ENCODE results near the gene CPVL.
A peak's percentile ranks its signal among the peaks of the same experiment; 100 is the strongest.
"Not testable (repeated sequence)": the region's sequence is repeated elsewhere in the genome, so short reads cannot be mapped to it uniquely, and the experiment has no call there.

CPVL gene

DNA sequence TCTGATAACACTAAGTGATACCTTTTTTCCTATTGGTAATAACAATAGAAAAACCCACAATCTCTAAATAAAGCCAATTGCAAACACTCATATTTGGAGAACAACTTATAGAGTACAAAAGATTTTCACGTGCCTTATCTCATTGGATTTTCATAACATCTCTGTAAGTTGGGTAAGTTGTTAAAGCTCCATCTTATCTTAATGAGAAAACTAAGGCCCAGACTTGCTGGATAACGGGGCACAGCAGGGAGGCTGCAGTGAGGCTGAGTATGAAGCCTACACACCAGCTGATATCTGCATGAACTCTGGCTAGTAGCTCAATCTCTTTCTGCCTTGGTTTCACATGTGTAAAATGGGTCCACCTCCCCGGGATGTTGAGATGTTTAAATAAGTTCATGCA is 26.8 kb downstream of the CPVL start:
- no peak for DNase-seq (ENCODE audit: low spot score)

DNA sequence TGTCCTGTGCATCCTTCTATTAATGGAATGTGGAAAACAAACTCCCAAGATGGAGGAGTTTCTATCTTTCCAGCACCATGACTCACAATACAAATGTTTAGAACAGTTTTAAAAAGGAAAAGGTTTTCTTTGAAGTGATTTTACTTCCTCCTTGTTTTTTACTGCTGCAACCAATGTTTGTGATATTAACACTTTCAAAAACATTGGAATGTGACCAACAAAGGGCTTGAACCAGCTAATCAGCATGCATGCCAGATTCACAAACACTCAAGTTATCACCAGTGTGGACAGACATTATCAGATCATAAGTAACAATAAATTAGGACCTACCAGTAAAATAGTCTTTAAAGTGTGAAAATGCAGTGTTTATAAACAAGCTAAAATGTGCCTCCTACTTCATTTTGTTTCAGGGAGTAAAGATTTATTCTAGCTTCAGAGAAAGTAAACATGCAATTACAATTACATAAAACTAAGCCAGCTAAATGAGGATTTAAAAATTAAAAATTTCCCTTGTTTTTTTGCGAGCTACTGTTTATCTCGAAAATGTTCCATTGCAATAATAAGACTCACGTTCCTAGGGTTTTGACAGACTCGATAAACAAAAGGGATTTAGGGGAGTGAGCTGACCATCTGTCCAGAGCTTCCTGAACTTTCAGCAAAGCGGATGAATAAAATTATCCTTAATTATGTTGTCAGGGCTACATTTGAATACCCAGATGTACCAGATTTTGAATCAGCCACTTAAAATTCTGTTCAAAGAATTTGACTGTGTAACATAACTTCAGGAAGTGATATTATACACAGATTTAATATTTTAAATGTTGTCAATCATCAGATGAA is 29.8 kb downstream of the CPVL start:
- DNase-seq (ENCODE audit: low spot score), result no peak

DNA sequence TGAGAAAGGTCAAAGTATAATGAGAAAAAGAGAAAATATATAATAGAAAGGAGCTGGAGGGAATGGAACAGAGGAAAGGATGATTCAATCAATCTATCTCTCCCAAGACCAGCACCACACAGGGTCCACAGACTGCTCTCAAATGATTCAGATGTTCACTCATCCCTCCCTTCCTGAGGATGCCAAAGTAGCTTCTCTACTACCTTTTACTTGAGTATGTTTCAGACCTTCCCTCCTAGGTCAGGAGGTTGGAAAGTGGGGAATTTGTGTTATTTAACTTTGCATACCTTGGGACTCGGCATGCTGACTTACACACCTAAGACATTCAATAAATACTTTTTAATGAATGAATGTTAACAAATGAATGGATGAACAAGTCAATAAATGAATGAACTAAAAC is 30.6 kb downstream of the CPVL start:
- DNase-seq (ENCODE audit: low spot score), result no peak

DNA sequence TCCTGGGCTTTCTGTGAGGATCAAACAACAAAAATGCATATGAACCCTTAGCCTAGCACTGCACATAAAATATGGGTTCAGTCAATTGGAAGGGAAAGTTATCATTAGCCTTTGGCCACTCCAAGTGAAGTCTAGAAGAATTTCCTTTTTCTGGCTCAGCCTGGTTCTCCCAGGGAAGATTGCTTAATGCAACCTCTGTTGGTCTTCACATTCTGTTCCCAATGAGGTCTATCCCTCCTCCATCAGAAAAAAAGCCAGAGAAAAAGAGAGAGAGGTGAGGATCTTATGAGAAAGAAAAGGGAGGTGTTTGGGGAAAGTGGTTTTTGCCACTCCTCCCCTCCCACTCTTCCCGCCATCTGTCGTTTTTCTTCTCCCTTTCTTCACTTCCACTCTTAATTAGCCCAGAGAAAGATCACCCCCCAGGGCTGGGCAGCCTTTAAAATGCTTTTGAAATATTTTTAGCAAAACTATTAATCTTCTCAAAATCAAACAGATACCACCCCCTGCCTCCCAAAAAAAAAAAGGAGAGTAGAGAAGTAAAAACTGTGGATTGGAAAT is 31.1 kb downstream of the CPVL start:
- DNase-seq (ENCODE audit: low spot score), result no peak

DNA sequence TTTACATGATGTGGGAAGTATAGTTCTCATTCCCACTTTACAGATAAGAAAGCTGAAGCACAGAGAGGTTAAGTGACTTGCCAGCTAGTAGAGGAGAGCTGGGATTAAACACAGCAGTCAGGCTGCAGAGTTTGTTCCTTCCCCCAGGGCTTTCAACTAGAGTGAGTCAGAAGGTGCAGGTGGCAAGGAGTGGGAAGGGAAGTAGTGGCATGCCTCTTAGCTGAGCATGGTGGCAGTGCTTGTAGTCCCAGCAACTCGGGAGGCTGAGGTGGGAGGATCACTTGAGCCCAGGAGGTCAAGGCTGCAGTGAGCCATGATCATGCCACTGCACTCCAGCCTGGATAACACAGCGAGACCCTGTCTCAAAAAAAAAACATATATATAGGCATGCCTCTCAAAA is 32.1 kb downstream of the CPVL start:
- DNase-seq (ENCODE audit: low spot score), result not testable (repeated sequence)

DNA sequence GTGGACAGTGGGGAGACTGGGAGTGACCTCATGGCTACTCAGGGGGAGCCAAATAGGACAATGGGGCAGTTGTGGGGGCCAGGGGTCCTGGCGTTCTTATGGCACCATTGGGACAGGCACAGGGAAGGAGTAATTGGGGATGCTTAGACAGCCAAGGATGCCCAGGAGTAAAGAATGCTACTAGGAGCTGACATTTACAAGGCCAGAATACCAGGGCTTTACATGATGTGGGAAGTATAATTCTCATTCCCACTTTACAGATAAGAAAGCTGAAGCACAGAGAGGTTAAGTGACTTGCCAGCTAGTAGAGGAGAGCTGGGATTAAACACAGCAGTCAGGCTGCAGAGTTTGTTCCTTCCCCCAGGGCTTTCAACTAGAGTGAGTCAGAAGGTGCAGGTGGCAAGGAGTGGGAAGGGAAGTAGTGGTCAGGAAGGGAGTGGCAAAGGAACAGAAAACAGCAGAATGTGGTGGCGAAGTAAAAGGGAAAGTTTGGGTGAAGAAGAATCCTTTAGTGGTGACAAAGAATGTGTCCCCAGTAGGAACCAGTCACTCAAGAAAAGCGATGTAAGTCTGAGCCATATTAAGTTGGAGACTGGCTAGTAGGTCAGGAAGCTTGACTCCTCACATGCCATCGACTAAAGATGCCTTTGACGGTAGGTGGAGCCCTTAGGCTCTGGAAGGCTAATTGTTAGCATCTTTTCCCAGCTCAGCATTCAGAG is 32.8 kb downstream of the CPVL start:
- DNase-seq (ENCODE audit: low spot score), result no peak

DNA sequence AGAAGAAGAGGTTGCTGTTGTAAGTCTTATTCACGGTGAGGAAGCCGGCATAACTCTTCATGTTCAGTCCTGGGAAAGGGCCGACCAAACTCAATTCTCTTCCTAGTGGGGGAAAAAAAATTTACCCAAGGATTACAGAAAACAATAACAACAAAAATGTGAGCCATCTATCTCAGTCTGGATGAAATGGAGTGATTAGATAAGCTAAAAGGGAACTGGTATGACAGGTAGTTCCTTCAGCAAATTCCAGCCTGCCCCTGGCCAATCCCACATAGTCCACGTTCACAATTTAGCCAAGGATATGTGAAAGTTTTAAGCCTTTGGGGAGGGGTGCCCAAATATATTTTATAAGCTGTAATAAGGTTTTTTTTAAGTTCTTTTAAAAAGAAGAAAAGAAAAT is 33.6 kb downstream of the CPVL start:
- no peak for DNase-seq (ENCODE audit: low spot score)

DNA sequence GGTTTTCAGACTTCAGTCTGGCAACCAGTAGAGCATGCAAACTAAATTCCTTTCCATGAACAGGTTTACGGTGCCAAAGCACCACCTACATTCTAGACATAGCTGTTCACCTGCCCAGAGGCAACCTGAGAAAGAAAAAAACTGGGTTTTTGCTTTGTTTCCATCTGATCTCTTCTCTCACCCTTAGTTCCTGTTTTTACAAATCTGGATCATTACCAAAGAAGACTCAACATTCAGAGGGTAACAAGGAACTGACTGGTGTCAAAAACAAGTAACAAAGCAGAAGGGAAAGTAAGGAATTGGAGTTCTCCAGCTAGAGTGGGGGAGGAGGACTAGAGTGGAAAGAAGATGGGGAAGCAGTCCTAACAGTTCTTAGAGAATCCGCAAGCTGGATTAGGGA is 36.4 kb downstream of the CPVL start:
- no peak for DNase-seq (ENCODE audit: low spot score)

DNA sequence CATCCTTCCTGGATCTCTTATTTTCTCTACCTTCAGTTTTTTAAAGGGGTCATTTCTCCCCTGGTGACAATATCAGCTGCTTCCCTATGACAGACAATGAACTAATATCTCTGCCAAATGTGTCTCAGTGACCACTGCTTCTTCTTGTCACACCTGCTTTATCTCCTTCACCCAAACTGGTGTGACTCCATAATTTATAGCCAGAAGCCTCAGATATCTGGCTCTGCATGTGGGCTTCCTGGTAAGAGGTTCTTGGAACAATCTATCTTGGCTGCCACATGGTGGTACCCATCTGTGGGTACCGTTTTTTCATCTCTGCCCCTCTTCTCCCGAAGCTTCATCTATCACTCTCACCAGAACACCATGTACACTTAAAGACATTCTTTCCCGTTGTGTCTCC is 37.0 kb downstream of the CPVL start:
- no peak for DNase-seq (ENCODE audit: low spot score)

DNA sequence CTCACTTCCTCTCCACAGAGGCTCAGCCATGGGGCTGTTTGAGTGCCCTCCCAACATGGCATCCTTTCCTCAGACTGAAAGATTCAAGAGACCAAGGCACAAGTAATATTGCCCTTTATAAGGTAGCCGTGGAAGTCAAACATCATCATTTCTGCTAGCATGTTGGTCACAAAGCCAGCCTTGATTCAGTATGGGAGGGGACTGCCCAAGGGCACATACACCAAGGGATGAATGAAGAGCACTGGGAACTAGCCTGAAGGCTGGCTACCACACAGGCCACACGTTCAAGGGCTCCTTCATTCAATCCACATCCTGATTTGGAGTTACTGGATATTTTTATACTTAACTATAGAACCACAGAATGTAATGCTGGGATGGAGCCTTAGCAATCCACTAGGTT is 39.3 kb downstream of the CPVL start:
- no peak for DNase-seq (ENCODE audit: low spot score)

DNA sequence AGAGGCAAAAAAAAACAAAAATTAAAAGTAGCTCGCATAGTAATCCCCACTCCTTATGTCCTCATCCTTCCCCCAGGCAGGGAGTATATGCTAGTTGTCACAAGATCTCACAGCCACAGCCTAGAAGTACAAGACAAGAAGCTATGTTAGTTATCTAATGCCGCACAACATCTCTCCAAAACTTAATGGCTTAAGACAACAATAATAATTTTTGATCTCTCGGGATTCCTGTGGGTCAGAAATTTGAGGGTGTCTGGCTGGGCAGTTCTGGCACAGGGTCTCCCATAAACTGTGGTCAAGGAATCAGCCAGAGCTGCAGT is 39.7 kb downstream of the CPVL start:
- DNase-seq (ENCODE audit: low spot score), result no peak

DNA sequence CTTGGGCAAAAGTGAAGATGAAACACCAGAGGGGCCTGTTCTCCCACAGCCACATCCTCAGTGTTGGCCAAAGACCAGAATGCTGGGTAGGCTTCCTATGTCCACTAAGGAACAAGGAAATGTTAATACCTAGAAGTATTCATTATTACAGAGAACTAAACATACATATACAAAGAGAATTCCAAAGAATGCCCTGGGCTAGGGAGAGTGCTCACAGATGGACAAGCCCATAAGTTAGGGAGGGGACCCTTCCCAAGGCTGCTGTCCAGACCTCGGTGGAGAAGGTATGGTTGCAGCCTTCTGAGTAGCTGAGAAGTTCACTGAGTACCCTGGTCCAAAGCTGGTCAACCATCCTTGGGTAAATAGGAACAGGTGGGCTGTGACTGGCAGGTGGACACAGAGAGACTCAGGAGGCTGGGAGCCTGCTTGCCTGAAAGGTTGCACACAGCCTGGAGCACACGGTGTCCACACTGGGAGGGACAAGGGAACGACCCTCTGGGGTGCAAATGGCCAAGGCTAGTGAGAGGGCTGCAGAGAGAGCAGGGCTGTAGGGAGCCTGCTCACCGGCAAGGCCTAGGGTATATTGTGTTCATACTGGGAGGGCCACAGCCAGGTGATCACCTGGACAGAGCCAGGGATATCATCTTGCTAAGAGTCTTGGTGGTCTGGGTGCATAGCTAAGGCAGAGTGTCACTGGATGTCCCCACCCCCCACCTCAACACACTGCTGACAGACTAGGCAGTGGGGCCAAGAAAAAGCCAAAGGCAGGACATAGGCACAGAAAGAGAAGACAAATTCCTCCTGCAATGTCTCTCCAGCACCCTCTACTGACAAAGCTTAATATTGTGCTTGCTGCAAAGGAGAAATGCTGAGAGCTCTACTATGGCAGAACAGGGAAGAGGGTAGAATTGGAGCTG is 40.3 kb downstream of the CPVL start:
- peak; percentile 44 for DNase-seq (ENCODE audit: low spot score)

DNA sequence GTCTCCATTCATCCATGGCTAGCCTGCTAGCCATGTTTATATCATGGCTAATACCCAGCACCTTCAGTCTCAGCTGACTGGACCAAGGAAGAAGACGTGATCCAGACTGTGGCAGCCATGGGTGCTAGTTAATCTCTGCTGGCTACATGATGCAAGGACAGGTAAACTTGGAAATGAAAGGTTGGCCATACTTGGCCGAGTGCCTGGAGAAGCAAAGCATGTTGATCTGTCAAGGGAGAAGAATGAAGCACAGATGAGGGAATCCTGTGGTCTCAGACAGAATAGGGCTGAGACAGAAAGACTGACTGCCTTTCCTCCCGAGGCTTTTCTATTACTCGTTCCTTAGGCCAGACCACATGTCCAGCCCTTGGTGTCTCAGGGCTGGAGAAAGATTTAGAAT is 41.1 kb downstream of the CPVL start:
- no peak for DNase-seq (ENCODE audit: low spot score)

DNA sequence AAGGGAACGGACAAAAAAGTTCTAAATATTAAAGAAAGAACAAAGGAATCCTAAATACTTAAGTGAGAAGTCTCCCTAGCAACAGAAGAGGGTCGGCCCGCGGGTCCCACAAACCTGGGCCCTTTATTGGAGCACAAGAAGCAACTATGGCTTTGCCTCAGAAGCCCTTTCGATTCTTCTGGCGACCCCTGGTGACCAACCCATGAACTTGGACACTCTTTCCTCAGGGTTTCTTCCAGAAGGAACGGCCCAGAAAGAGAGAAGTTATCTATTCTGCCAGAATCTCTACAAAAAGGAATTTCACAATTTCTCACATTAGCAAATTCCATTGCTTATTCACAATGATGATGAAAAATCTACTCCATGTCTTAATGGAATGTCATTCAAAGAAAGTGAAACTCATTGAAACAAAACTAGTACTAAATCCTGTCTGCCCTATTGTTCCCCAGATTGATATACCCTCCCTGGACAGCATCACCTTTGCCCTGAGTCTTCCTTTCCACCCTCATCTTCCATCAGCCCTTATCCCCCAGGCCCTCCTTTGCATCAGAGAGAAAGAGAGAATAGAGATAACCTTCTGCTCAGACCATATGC is 43.7 kb downstream of the CPVL start:
- DNase-seq (ENCODE audit: low spot score), result peak; percentile 41

DNA sequence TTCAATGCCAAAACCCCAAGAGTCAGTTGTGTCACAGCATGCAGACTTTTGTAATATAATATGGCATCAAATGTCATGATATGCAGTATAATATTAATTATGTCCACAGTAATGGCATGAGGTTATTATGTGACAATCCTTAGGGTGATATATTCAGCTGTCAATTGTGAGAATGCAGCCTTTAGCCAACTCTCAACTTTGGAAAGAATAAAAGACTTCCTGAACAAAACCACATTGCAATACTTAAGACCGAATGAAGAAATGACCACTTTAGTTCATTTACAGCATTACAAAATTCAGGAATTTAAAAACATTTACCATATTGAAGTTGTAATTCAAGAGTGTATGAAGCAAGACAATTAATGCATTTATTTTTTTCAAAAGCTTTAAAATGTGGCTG is 45.4 kb downstream of the CPVL start:
- DNase-seq (ENCODE audit: low spot score), result no peak

DNA sequence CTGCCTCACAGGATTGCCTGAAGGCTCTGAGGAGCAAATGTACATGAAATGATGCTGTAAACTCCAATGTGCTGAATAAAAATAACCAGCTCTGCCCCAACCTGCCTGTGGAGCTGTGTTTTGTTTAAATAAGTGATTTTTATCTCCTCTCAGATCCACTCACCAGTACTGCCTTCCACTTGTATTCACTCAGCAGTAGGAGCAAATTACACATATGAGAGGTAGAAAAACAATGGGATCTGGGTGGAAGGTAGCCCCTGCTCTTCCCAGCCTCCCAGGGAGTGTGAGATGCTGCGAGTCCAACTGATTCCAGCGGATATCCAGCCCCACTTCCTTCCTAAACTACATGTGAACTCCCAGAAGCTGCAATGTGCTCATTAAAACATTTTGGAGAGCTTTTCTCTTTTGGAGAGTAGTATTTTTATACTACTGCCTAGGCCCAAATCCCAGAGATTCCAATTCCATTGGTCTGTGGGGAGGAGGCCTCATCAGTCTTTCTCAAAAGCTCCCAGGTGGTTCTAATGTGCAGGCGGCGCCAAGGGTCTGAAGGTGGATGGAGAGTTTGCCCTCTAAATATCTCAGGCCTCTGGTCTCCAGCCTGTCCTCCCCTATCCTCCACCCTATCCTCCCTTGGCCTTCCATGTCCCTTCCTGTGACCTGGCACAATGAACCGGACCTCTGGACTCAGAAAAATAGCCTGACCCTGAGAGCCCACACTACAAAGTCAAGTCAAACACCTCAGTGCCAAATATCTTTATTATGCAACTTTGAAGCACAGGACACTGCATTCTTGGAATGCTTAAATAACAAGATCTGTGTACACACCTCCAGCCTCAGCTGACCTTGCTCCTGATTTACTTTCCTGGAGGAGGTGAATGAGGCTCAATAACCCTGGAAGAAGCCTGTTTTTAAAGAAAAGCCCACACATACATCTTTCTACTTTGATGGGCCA is 46.2 kb downstream of the CPVL start:
- DNase-seq (ENCODE audit: low spot score), result no peak

DNA sequence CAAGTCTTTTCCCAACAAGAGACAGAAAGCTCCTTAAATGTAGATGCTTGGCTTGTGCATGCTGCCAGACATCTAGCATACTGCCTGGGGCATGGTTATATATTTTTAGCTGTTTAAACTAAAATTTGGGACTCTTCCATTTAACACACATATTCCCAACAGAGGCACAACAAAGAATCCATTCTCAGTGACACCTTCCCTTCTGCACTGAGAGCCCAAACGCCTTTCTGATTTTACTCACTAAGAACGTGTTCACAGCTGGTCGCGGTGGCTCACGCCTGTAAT is 49.9 kb downstream of the CPVL start:
- no peak for DNase-seq (ENCODE audit: low spot score)

DNA sequence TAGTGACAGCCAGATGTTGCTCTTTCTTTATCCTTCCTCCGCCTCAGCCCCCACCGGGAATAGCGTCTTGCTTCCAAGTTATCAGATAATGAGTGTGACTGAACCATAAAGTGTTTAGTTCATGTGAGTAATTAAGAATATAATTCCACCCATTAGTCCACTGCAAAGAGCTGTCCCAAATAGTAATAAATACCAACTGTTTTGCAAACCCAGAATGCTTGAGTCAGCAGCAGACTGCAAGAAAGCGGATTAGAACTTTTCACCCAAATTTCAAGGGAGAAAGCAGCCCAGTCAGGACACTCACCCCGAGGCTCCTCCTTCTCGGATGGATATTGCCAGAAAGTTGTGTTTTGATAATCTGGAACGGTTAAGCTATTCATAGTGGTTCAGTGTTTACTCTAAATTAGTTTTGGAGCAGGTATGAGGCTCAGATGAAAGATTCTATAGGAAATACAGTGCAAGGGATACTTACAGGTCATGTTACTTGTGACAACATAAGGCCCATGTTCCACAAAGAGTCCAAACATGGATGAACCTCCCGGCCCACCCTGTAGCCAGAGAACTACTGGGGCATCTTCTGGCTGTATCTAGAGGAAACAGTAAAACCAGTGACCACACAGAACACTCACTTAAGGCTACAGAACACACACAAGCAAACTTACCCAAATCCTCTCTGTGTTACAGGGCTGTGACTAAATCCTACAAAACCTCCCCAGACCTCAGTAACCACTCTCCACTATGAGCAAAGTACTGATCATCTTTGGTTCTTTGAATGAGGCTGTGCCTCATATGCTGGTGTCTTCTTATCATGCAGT is 50.5 kb downstream of the CPVL start:
- no peak for DNase-seq (ENCODE audit: low spot score)

DNA sequence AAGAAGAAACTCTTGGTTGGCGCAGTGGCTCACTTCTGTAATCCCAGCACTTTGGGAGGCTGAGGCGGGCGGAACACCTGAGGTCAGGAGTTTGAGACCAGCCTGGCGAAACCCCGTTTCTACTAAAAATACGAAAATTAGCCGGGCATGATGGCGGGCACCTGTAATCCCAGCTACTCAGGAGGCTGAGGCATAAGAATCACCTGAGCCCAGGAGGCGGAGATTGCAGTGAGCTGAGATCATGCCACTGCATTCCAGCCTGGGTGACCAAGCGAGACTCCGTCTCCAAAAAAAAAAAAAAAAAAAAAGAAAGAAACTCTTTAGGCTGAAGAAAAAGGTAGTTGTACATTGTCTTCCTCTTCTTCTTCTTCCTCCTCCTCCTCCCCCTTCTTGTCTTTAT is 53.2 kb downstream of the CPVL start:
- not testable (repeated sequence) for DNase-seq (ENCODE audit: low spot score)

DNA sequence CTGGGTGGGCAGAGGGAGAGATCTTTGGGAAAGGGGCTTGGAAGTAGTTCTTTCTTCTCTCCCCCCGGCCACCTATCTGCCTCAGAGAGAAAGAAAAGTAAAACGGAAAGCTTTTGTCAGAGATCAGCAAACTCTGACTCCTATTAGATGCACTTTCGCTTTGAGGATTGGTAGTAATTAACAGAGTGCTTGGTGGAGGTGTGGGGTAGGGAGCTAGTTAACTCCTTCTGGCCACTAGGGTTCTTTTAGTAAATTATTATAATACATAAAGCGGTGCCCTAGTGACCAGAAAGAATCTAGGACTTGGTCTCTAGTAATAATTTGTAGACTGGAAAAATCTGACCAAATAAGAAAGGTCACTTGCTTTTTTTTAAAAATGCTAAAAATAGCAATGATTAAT is 54.6 kb downstream of the CPVL start:
- DNase-seq (ENCODE audit: low spot score), result peak; percentile 40

Data from CD4-positive, alpha-beta T cell treated with Interleukin-15 for 4 hours (primary cell).